HG02588 (cell line): ENCODE data around the gene ZP3.
"Not testable (repeated sequence)": the region's sequence is repeated elsewhere in the genome, so short reads cannot be mapped to it uniquely, and the experiment has no call there.

Experiments used
- ATAC-seq: cut with Tn5 transposase; IDR thresholded peaks from one replicate; pipeline ENCODE4 v1.9.1; 2021; ENCODE audit warnings: mild to moderate bottlenecking, moderate library complexity; ENCODE audit not compliant: unreplicated experiment

The ZP3 gene

DNA sequence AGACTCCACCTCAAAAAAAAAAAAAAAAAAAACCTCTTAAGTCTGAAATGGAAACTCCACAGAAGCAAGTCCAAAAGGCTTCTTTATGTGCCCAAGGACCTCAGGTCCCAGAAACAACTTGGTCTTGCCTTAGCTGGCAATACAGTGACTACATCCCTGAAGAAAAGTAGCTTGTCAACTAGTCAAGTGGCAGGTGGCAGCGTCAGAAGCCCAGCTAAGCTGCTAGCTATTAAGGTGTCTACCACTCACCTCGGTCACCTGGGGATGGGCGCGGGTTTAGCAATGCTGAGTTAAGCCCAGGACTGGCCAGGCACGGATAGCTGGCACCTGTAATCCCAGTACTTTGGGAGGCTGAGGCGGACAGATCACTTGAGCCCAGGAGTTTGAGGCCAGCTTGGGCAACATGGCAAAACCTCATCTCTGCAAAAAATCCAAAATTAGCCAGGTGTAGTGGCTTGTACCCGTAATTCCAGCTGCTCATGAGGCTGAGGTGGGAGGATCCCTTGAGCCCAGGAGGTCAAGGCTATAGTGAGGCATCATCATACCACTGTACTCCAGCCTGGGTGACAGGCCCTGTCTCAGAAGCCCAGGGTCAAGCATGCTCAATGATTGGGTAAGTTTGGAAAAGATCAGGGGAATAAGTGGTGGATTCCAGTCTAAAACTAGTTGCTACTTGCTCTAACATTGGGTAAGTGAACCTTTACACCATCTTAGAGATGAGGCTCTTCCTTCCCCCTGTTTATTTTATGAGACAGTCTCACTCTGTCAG, 14.6 kb downstream of the ZP3 start:
- ATAC-seq: not testable (repeated sequence)

DNA sequence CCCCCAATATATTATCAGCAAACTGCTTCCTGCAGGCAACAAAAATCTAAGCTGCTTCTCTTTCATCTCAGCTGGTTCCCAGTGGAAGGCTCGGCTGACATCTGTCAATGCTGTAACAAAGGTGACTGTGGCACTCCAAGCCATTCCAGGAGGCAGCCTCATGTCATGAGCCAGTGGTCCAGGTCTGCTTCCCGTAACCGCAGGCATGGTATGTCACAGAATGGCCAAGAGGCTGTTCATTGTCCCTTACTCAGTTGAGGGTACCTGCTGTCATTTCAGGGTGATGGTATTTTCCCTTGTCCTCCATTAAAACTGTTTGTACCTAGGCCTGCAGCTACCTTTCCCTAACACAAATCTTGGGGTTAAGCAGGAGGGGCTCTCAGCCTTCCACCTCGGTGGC, 15.7 kb downstream of the ZP3 start:
- not testable (repeated sequence) for ATAC-seq

DNA sequence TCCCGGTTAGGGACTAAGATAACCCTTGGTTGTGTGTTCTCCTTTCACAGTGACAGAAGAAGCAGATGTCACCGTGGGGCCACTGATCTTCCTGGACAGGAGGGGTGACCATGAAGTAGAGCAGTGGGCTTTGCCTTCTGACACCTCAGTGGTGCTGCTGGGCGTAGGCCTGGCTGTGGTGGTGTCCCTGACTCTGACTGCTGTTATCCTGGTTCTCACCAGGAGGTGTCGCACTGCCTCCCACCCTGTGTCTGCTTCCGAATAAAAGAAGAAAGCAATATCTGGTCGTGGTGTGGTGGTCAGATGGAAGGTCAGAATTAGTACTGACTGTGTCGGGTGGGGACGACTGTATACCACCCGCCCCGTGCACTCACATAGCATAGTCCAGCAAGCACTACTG, 17.0 kb downstream of the ZP3 start:
- ATAC-seq: not testable (repeated sequence)

DNA sequence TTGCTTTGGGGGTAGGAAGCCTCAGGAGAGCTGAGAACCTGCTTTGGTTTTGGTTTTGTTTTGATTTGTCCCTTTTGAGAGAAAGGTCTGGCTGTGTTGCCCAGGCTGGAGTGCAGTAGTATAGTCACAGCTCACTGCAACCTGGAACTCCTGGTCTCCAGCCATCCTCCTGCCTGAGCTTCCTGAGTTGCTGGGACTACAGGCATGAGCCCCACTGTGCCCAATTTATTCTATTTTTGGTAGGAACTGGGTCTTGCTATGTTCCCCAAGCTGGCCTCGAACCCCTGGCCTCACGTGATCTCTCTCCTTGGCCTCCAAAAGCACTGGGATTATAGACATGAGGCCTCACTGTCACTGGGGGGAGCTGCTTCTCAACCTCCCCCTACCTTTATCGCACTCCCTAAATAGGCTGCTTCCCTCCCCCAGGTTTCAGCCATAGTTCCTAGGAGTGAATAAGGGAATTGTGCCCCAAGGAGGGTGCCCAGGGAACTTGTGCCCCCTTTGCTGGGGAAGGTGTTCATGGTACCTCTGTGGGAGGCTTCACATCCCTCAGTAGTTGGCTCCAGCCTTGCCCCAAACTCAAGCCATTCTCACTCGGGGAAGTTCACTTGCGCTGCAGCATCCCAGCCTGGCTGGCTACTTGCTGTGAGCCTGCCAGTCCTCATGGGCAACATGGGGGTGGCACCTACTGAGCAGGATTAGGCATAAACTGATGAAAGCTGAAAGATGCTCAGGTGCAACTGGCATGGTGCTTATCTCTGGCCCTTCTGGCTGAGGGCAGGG, 18.1 kb downstream of the ZP3 start:
- ATAC-seq: not testable (repeated sequence)

DNA sequence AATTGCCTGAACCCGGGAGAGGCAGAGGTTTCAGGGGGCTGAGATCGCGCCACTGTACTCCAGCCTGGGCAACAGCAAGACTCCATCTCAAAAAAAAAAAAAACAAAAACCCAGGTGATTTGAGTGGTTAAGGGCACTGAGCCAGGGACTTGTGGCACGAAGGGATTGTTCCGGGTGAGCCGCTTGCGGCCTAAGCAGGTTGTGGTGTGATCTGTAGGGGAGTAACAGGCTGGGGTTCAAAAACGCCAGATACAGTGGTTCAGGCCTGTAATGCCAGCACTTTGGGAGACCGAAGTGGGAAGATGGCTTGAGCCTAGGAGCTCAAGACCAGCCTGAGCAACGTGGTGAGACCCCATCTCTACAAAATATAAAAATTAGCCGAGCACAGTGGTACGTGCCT, 19.1 kb downstream of the ZP3 start:
- not testable (repeated sequence) for ATAC-seq

DNA sequence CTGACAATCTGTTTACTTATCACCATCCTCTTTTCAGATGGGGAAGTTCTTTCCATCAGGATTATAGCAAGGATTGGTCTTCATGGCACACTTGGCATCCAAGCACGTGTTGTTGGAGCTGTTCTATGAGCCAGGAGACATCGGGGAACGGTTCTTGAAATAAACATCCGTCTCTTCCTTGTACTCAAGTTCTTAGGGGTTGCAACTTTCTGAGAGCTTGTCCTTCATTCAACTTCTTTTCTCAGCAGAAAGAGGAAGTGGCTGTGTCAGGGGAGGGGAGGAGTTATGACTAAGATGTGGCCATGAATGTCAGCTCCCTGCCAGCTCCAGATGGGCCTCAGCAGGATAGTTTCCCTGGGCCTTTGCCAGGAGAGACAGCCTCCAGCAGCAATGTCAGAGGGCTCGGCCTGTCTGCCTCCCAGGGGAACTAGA, 20.8 kb downstream of the ZP3 start:
- ATAC-seq: peak; percentile 91

DNA sequence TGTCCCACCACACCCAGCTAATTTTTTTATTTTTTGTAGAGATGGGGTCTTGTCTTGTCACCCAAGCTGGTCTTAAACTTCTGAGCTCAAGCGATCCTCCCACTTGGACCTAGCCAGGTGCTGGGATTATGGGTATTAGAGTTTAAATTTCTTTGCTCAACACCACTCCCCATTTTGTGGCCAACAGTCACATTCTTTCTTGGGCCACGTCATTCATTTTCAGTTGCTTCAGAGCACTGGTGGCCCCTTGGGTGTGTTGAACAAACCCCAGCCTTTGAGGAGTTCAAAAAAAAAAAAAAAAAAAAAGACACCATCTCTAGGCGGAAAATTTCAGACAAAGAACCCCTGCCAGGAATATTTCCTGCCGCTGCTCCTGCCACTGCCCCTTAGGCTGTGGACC, 32.3 kb downstream of the ZP3 start:
- ATAC-seq: not testable (repeated sequence)

DNA sequence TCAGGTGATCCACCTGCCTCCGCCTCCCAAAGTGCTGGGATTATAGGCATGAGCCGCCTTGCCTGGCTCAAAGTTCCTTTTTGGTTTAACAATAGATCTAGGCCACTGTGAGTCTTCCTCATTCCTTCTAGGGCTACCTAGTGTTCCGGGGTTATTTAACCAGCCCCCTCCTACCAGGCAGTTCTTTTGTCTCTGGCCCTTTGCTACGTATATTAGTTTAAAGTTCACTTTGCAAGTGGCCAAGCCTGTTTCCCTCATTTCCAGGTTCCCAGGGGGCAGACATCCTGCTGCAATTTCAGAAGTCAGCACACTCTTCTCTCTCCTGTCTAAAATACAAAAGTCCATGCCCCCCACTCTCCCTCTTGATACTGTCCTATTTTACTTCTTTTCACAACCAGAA, 33.8 kb downstream of the ZP3 start:
- ATAC-seq: not testable (repeated sequence)

DNA sequence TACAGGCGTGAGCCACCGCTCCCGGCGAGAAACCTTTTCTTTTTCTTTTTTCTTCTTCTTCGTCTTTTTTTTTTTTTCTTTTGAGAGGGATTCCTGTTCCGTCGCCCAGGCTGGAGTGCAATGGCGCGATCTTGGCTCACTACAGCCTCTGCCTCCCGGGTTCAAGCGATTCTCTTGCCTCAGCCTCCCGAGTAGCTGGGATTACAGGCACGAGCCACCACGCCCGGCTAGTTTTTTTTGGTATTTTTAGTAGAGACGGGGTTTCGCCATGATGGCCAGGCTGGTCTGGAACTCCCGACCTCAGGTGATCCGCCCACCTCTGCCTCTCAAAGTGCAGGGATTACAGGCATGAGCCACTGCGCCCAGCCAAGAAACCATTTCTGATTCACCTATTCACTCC, 36.0 kb downstream of the ZP3 start:
- not testable (repeated sequence) for ATAC-seq

DNA sequence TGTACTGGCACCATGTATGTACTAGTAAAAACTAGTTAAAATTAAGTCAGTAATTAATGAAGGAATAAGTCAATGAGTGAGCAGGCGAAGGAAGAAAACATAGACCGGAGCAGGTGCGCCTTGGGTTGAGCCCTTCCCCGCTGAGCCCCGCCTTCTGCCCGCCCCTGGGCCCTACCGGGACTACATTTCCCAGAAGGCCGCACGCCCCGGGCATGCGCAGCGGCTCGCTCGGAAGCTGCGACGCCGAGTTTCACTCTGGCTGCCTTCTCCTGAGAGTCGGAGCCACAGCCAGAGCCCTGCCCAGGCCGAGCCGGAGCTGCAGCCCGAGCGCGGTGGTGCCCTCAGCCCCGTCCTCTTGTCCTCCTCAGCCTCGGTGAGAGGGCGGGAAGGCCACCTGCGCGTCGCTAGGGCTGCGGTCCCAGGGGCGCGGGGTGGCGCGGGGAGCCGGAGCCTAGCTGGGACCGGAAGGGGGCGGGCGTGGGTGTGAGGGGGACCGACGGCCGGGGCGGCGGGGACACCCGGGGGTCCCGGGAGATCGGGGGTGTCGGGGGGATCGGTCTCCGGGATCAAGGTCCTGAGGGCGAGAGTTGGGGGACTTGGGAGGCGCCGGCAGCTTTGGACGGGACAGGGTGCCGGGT, 36.8 kb downstream of the ZP3 start, which contains the start of gene DTX2:
Gene DTX2 (plus strand): TSS at position 246 of the 638 bp plus-strand sequence. CDS start 18,801 bp downstream, outside the sequence.
- ATAC-seq: peak; percentile 96

DNA sequence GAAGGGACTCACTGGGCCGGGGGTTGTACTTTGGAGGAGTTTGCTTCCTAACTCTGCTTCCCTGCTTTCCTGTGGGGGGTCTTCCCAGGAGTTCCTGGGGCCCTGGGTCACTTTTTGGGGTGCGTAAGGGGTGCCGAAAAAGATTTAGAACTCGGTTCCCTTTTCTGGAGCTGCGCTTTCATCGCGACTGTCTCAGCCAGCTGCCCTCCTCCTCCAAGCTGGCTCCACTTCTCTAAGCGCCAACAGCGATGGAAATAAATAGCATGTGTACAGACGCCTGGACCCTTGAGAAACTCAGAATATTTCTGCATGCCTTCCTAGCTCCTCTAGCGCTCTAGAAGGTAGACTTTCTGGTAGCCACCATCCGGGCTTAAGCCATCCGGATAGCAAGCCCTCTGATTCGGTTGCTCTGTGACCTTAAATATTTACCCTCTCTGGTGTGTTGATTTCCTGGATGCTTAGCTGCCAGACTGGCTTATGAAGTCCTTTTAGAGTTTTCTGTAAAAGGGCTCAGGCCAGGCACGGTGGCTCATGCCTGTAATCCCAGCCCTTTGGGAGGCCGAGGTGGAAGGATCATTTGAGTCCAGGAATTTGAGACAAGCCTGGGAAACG, 37.6 kb downstream of the ZP3 start:
- ATAC-seq: peak; percentile 2

DNA sequence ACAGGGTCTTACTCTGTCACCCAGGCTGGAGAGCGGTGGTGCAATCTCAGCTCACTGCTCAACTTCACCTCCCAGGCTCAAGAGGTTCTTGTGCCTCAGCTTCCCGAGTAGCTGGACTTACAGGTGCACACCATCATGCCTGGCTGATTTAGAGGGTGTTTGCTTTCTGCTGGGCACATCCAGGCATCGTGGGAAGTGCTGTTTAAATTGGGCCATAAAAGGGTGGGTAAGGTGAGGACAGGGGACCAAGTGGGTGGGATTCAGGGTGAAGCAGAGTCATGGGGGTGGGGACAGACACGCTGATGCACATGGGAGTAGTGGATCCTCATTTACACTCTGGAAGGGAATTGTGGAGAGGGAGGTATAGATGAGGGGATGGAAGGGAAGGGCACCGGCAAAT, 40.2 kb downstream of the ZP3 start:
- not testable (repeated sequence) for ATAC-seq

DNA sequence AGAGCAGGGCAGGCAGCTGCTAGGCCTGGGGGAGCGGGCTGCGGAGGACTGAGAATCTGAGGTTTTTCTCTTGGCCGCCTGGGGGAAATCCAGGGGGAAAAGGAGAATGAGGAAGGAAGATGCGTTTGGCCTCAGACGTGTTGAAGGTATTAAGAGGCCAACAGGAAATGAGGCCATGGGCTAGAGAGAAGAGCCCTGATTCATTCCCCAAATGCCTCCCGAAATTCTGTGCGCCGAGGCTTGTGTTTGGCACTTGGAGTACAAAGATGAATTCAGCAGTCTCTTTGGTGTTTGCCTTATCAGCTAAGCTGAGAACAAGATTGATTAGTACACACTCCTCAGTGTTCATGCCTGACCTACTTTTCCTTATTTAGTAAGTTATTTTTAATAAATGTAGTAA, 41.2 kb downstream of the ZP3 start:
- ATAC-seq: not testable (repeated sequence)

DNA sequence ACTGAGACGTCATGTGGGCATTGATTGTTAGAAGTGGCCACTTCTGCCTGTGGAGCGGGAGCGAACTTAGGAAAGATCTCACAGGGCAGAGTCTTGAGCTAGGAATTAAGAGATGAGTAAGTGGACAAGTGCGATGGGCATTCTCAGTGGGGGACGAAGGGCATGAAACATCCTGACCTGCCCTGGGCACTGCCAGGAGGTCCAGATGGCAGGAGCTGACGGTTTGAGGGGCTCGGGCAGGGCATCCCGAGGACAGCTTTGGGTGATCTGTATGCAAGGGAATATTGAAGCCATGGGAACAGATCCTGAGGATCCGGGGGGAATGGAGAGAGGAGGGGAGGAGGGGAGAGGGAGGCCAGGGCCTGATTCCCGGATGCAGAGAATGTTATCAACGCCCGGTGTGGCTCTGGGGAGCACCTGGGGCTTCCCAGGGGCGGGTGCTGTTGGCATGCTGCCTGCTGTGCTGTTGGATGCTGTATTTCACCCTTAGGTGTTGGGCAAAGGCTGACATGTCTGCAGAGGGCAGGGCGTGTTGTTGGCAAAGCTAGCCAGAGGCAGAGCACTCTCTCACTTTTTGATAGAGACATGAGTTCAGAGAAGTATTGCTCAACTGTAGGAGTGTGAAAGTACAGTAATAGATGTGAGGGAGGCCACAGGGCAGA, 43.1 kb downstream of the ZP3 start:
- not testable (repeated sequence) for ATAC-seq

DNA sequence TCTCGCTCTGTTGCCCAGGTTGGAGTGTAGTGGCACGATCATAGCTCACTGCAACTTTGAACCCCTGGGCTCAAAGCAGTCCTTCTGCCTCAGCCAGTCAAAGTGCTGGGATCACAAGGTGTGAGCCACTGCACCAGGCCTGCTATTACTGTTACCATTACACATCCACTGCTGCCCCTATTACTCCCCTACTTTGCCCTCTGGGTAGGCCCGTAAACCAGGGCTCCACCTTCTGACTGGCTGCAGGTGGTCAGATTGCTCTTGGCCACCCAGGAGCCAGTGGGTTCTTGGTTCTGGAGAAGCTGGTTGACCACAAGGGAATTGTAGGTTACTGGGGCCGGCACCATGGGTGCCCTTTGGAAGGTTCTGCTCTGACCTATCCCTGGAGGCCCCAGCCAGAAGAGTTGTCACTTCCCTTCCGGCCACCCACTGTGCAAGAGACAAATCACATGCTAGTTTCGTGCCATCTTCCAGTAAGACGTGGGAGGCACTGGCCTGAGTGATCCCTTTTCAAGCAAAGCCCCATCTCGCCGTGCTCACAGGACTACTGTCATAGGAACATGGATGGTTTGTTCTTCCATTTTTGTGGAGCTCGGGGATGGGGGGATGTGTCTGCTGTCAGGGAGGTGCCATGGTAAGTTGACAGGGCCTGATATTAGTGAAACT, 46.9 kb downstream of the ZP3 start:
- ATAC-seq: not testable (repeated sequence)

DNA sequence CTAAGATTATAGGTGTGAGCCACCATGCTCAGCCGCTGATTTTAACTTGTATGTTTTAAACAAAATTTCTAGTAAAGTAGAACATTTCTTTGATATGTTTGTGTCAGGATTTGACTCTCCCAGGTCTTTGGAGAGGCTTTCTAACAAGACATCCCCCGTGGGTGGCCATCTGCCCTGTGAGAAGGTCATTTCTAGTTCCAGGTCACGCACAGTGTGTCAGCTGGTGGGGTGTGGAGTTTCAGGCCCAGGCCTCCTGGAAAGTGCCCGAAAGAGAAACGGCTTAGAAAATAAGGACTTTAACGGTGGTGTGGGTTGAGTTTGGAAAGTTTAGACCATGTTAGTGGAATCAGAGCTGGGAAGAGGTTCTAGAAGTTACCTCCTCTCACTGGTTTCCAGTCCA, 48.3 kb downstream of the ZP3 start:
- ATAC-seq: not testable (repeated sequence)

DNA sequence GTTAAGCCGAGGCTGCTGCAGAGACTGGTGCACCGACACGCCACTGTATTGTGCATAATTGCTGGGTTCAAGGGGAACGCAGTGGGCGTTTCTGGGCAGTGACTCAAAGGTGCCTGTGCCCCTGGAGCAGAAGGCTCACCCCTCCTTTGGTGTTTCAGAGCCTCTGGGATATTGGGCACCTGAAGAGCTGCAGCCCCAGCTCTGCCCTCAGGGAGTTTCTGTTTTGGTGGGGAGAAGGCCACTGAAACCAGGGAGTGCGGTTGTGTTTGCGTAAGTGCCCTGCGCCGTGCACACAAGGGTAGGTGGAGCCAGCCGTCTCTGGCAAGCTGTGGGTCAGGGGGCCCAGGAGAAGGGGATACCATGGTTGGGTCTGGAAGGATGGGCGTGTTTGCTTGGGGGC, 51.5 kb downstream of the ZP3 start:
- ATAC-seq: not testable (repeated sequence)

DNA sequence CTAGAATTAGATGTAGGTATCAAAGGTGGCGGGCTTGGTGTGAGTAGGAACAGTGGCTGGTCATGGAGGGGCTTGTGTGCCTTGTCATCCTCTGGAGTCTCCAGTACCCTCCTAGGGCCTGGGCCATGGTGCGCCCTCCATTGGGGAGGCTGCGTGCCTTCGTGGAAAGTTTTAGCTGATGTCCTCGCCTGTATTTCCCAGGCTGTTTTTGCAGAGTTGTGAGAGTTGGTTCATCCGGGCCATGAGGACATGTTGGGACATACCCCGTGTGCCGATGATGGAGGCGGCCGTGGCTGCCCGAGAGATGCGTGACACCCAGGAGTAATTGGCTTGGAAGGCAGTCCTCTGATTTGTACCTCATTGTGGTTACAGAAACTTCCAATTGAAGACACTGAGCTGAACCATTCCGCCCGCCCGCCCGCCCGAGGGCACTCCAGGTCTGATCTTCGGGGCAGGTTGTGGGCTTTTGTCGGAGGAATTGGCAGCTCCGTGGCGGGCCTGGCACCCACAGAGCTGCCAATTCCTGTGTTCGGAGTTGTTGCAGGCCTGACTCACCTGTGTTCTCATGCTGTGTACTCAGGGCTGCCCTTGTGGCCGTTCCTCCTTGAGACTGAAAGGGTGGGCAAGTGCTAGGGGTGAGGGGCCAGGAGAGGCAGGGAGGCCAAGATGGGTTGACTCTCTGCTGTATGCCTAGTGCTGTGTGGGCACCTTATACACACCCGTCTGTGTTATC, 52.2 kb downstream of the ZP3 start:
- ATAC-seq: not testable (repeated sequence)

DNA sequence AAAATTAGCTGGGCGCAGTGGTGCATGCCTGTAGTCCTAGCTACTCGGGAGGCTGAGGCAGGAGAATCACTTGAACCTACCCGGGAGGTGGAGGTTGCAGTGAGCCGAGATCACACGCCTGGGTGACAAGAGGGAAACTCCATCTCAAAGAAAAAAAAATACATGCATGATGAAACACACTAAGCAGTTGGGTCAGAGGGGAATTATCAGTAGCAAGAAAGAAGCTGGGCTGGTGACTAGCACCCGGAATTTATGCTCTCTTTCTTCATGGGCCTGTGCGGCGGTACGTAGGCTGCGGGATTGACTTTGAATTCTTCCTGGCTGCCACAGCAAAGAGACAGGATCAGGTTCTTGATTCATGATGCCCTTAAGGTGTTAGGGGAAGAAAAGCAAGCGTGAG, 54.9 kb downstream of the ZP3 start:
- not testable (repeated sequence) for ATAC-seq
